Urinary bladder (tissue), 4 donors: ENCODE results near the gene NHSL2. TPM values are rescaled to one million over a fixed set of nuclear protein-coding genes. Genes with fewer than 3 reads are reported as not detected.
"Not testable (repeated sequence)": the region's sequence is repeated elsewhere in the genome, so short reads cannot be mapped to it uniquely, and the experiment has no call there.

Source experiments
- DNase-seq: peaks from one replicate; pipeline ENCODE4 v3.0.0-alpha.2; 2015; ENCODE audit errors: extremely low spot score
- H3K27ac ChIP-seq: one replicate; pipeline ENCODE4 v1.5.1; 2013; ENCODE audit warnings: low read depth, mild to moderate bottlenecking, moderate library complexity
- H3K36me3 ChIP-seq: one replicate; pipeline ENCODE4 v1.6.1; 2013; ENCODE audit warnings: mild to moderate bottlenecking, moderate library complexity; ENCODE audit not compliant: insufficient read depth
- H3K4me1 ChIP-seq: one replicate; pipeline ENCODE4 v1.6.1; 2013; ENCODE audit warnings: mild to moderate bottlenecking, moderate library complexity; ENCODE audit not compliant: insufficient read depth
- H3K4me3 ChIP-seq: one replicate; pipeline ENCODE4 v1.5.1; 2013; ENCODE audit warnings: low read depth, low read length
- WGBS: extraction: QIAGEN DNeasy Blood & Tissue Kit; methylation state at CpG from one replicate; pipeline ENCODE4 v1.1.7; 2013; 5-methylcytosine and 5-hydroxymethylcytosine counted together
- polyA plus RNA-seq: library from polyadenylated mRNA; stranded (reverse); fragments of 200-250 nt; gene quantifications from one replicate; pipeline ENCODE4 v1.2.3, GENCODE V29; 2013
- total RNA-seq: library from RNA; depleted of rRNA; stranded (reverse); fragments of >200 nt; gene quantifications from one replicate; pipeline ENCODE4 v1.2.3, GENCODE V29; 2014
- donor health status: healthy with polysubstance abuse.
- donor health status: healthy.

The NHSL2 gene
- total and polyA plus RNA-seq, 2 donors, result 9.7 to 14.4 TPM

GRCh38 chrX:71938371-71938770 lies 27.7 kb downstream of the NHSL2 start:
- no peaks in the 10 kb centered on the region for H3K36me3 ChIP-seq
- 56% methylated on average over 5 of the region's 5 CpGs for WGBS
- H3K27ac ChIP-seq, result no peak overlapping the region
- H3K4me1 ChIP-seq, result no peaks in the 10 kb centered on the region
- H3K4me3 ChIP-seq, result no peak overlapping the region
- no peak for DNase-seq

GRCh38 chrX:71941145-71941544 lies 30.5 kb downstream of the NHSL2 start:
- no peak overlapping the region for H3K27ac ChIP-seq
- H3K4me3 ChIP-seq, result no peak overlapping the region
- no peaks in the 10 kb centered on the region for H3K4me1 ChIP-seq
- DNase-seq, result no peak
- no peaks in the 10 kb centered on the region for H3K36me3 ChIP-seq
- WGBS, result 77% methylated on average over 1 of the region's 1 CpG

- Histone ChIP-seq H3K27ac (no peak overlapping the region), H3K36me3 (no peaks in the 10 kb centered on the region), H3K4me1 (no peaks in the 10 kb centered on the region), H3K4me3 (no peak overlapping the region)
- WGBS, result 18% methylated on average over 3 of the region's 3 CpGs
- DNase-seq, result no peak
Observed at GRCh38 chrX:71941776-71942175, 31.1 kb downstream of the NHSL2 start.

DNA sequence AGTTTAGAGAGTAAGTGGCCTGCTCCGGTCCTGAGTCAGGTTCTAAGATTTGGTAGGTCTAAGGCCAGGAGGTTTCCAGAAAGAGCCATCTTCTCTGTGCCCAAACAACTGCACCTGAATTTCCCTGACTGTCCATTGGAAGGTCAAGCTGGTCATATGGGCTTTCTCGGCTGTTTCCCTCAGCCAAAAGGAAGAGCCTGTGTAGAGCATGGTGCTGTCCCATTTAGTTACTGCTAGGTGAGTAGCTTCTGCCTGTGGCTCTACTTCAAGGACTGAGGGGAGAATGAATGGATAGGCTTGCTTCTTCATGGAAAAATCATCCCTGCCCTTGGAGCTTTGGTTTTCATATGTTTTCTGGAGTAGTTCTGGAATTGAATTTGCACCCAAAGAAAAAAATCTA lies 33.7 kb downstream of the NHSL2 start:
- Histone ChIP-seq H3K4me1 (no peaks in the 10 kb centered on the region), H3K36me3 (no peaks in the 10 kb centered on the region), H3K4me3 (no peak overlapping the region), H3K27ac (no peak overlapping the region)
- no peak for DNase-seq
- WGBS, result 95% methylated on average over 2 of the region's 2 CpGs

- no peaks in the 10 kb centered on the region for H3K36me3 ChIP-seq
- WGBS, result 27% methylated on average over 8 of the region's 8 CpGs
- no peaks in the 10 kb centered on the region for H3K4me1 ChIP-seq
- H3K27ac ChIP-seq, result no peak overlapping the region
- DNase-seq, result no peak
- H3K4me3 ChIP-seq, result no peak overlapping the region
Observed at GRCh38 chrX:71945237-71945805, 34.7 kb downstream of the NHSL2 start.

DNA sequence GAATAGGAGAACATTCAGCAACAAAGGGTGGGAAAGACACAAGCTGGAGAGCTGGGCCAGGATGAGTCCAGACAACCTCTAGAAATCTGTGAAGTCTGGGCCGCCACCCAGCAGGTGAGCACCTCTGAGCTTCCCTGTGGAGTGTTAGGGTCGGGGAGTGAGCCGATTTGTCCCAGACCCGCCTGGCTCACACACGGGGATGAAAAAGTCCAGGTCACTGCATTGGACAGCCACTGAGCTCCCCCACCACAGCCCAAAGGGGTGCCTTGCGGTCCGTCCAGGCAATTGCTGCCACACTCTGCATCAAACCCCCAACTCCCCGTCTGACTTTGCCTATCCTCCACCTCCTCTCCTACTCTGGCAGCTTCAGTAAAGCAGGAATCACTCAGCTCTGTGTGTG lies 38.7 kb downstream of the NHSL2 start:
- Histone ChIP-seq H3K4me3 (no peak overlapping the region), H3K27ac (no peak overlapping the region), H3K36me3 (no peaks in the 10 kb centered on the region), H3K4me1 (no peaks in the 10 kb centered on the region)
- WGBS, result 90% methylated on average over 8 of the region's 8 CpGs
- DNase-seq, result no peak

DNA sequence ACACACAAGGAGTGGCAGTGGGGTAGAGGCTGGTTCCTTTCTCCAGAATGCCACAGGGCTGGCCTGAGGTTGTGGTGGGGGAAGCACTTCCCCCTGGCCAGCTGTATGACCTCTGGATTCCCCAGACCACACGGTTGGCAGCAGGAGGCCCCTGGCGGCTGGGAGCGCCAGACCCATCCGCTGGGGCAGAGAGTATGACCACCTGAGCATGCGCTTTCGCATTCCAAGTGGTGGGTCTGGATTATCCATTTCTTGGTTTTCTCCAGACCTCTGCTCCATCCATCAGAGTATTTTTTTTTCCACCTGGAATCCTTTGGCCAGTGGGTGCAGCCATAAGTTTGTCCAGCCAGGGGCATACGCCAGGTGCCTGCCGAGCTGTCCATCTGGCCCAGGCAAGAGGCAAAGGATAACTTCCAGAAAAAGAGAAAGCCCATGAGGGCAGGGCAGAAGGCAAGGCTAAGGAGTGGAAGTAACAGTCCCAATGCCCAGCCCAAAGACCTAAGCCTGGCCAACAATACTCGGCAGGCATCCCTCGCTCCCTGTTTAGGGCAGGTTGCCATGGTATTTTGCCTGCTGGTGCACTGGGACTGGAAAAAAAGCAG lies 39.3 kb downstream of the NHSL2 start:
- Histone ChIP-seq H3K4me3 (no peak overlapping the region), H3K27ac (no peak overlapping the region), H3K36me3 (no peaks in the 10 kb centered on the region), H3K4me1 (no peaks in the 10 kb centered on the region)
- no peak for DNase-seq
- 82% methylated on average over 10 of the region's 10 CpGs for WGBS

DNA sequence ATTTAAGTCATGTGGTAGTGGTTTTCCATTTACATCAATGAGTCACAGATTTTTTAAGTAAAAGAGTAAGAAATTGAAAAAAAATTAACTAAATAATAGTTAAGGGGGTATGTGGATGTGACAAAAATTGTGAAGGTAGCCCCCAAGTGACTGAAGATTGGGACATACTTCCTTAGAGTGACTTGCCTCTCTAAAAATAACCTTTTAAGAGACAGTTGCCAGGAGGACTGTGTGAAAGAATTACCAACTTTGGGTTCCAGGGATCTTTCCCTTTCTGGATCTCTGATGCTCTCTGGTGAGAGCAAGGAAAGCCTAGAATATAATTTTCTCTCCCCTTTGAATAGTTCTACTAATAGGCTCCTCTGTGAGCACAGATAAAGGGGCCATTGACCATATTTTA lies 42.7 kb downstream of the NHSL2 start:
- H3K4me3 ChIP-seq, result no peak overlapping the region
- no peaks in the 10 kb centered on the region for H3K36me3 ChIP-seq
- H3K4me1 ChIP-seq, result no peaks in the 10 kb centered on the region
- no peak overlapping the region for H3K27ac ChIP-seq
- no peak for DNase-seq

- DNase-seq, result no peak
- no peaks in the 10 kb centered on the region for H3K4me1 ChIP-seq
- no peaks in the 10 kb centered on the region for H3K36me3 ChIP-seq
- WGBS, result 15% methylated on average over 2 of the region's 2 CpGs
- H3K27ac ChIP-seq, result no peak overlapping the region
- no peak overlapping the region for H3K4me3 ChIP-seq
Observed at GRCh38 chrX:71953946-71954345, 43.3 kb downstream of the NHSL2 start.

GRCh38 chrX:71954458-71954857 lies 43.8 kb downstream of the NHSL2 start:
- no peak for DNase-seq
- WGBS, result 64% methylated on average over 2 of the region's 2 CpGs
- H3K27ac ChIP-seq, result no peak overlapping the region

GRCh38 chrX:71955530-71956120 lies 45.0 kb downstream of the NHSL2 start:
- DNase-seq, result no peak
- no peaks in the 10 kb centered on the region for H3K4me1 ChIP-seq
- H3K4me3 ChIP-seq, result no peak overlapping the region
- WGBS, result 80% methylated on average over 7 of the region's 7 CpGs
- no peak overlapping the region for H3K27ac ChIP-seq
- no peaks in the 10 kb centered on the region for H3K36me3 ChIP-seq

More at GRCh38 chrX:71954458-71954857, 43.8 kb downstream of the NHSL2 start:
- Histone ChIP-seq H3K4me1 (no peaks in the 10 kb centered on the region), H3K4me3 (no peak overlapping the region), H3K36me3 (no peaks in the 10 kb centered on the region)

GRCh38 chrX:71958281-71958675 lies 47.6 kb downstream of the NHSL2 start:
- Histone ChIP-seq H3K36me3 (no peaks in the 10 kb centered on the region), H3K27ac (no peak overlapping the region), H3K4me1 (no peaks in the 10 kb centered on the region), H3K4me3 (no peak overlapping the region)
- no peak for DNase-seq
- 72% methylated on average over 2 of the region's 2 CpGs for WGBS

DNA sequence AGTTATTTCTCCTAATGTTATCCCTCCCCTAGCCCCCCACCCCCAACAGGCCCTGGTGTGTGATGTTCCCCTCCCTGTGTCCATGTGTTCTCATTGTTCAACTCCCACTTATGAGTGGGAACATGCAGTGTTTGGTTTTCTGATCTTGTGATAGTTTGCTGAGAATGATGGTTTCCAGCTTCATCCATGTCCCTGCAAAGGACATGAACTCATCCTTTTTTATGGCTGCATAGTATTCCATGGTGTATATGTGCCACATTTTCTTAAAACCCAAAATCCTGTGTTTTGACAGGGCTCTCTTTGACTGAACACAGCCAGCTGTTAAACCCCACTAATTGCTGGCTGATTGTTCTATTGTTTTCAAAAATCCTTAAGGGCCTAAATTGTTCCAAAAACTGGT lies 53.5 kb downstream of the NHSL2 start:
- H3K27ac ChIP-seq, H3K36me3 ChIP-seq, H3K4me3 ChIP-seq, H3K4me1 ChIP-seq, DNase-seq: not testable (repeated sequence)

- Histone ChIP-seq H3K27ac (no peak overlapping the region), H3K4me3 (no peak overlapping the region), H3K36me3 (no peaks in the 10 kb centered on the region), H3K4me1 (no peaks in the 10 kb centered on the region)
- DNase-seq, result no peak
- 95% methylated on average over 4 of the region's 4 CpGs for WGBS
Observed at GRCh38 chrX:71974916-71975315, 64.3 kb downstream of the NHSL2 start.
